Activated naive CD4-positive, alpha-beta T cell treated with anti-CD3 and anti-CD28 coated beads, Interleukin-2, amount 10 ng/mL, durations not matched to agents 7 days and 5 days (primary cell): Measurements from ENCODE around the gene DARS2.

Experiments used
- CTCF ChIA-PET: fragments of 350-600 bp; sonication (Branson Sonifier 250); formaldehyde crosslinking; loops from one replicate; lab custom pipeline; 2021; ENCODE audit warnings: antibody characterized with exemption; lab: Charles Lee
- DNase-seq: peaks from one replicate; pipeline ENCODE4 v3.0.0-alpha.2; 2020
- H3K27ac Mint-ChIP-seq: one replicate; pipeline ENCODE4 v1.8.0; 2021; ENCODE audit warnings: mild to moderate bottlenecking, moderate library complexity, mixed read lengths
- H3K27me3 Mint-ChIP-seq: one replicate; pipeline ENCODE4 v1.8.0; 2021; ENCODE audit warnings: mild to moderate bottlenecking, mixed read lengths
- H3K36me3 Mint-ChIP-seq: one replicate; pipeline ENCODE4 v1.8.0; 2021; ENCODE audit warnings: mixed read lengths
- H3K4me1 Mint-ChIP-seq: one replicate; pipeline ENCODE4 v1.8.0; 2021; ENCODE audit warnings: mixed read lengths
- H3K4me3 Mint-ChIP-seq: one replicate; pipeline ENCODE4 v1.8.0; 2021; ENCODE audit warnings: mild to moderate bottlenecking, moderate library complexity, mixed read lengths
- H3K9me3 Mint-ChIP-seq: one replicate; pipeline ENCODE4 v1.8.0; 2021; ENCODE audit warnings: mixed read lengths

The DARS2 gene

GRCh38 chr1:173886746-173887611, 62.5 kb downstream of the DARS2 start:
- H3K4me3 Mint-ChIP-seq: no peak overlapping the region
- DNase-seq: no peak
- no peaks in the 10 kb centered on the region for H3K27me3 Mint-ChIP-seq
- H3K4me1 Mint-ChIP-seq: peaks cover 18% of the 10 kb centered on the region
- H3K27ac Mint-ChIP-seq: no peak overlapping the region
- CTCF ChIA-PET: no interaction called here
- peaks cover 38% of the 10 kb centered on the region for H3K36me3 Mint-ChIP-seq
- H3K9me3 Mint-ChIP-seq: no peaks in the 10 kb centered on the region

GRCh38 chr1:173887627-173888026, 63.2 kb downstream of the DARS2 start:
- H3K27me3 Mint-ChIP-seq: no peaks in the 10 kb centered on the region
- H3K9me3 Mint-ChIP-seq: no peaks in the 10 kb centered on the region
- peaks cover 18% of the 10 kb centered on the region for H3K4me1 Mint-ChIP-seq
- no peak for DNase-seq
- no peak overlapping the region for H3K4me3 Mint-ChIP-seq
- H3K27ac Mint-ChIP-seq: no peak overlapping the region
- peaks cover 43% of the 10 kb centered on the region for H3K36me3 Mint-ChIP-seq
- CTCF ChIA-PET: no interaction called here

GRCh38 chr1:173888749-173889148, 64.3 kb downstream of the DARS2 start:
- Mint-ChIP-seq H3K27ac (no peak overlapping the region), H3K36me3 (peaks cover 45% of the 10 kb centered on the region), H3K9me3 (no peaks in the 10 kb centered on the region), H3K27me3 (no peaks in the 10 kb centered on the region), H3K4me3 (no peak overlapping the region), H3K4me1 (peaks cover 18% of the 10 kb centered on the region)
- no peak for DNase-seq
- CTCF ChIA-PET: no interaction called here

- H3K4me3 Mint-ChIP-seq: no peak overlapping the region
- CTCF ChIA-PET: no interaction called here
- H3K9me3 Mint-ChIP-seq: no peaks in the 10 kb centered on the region
- no peak overlapping the region for H3K27ac Mint-ChIP-seq
- peaks cover 50% of the 10 kb centered on the region for H3K36me3 Mint-ChIP-seq
- no peak for DNase-seq
- no peaks in the 10 kb centered on the region for H3K27me3 Mint-ChIP-seq
- peaks cover 18% of the 10 kb centered on the region for H3K4me1 Mint-ChIP-seq
Measured at GRCh38 chr1:173889885-173890284, 65.4 kb downstream of the DARS2 start.

GRCh38 chr1:173893611-173894010, 69.1 kb downstream of the DARS2 start:
- H3K4me1 Mint-ChIP-seq: no peaks in the 10 kb centered on the region
- H3K9me3 Mint-ChIP-seq: no peaks in the 10 kb centered on the region
- no peak overlapping the region for H3K27ac Mint-ChIP-seq
- no peak overlapping the region for H3K4me3 Mint-ChIP-seq
- CTCF ChIA-PET: no interaction called here
- H3K36me3 Mint-ChIP-seq: peaks cover 33% of the 10 kb centered on the region
- no peak for DNase-seq
- H3K27me3 Mint-ChIP-seq: no peaks in the 10 kb centered on the region

- no peak for DNase-seq
- Mint-ChIP-seq H3K4me3 (no peak overlapping the region), H3K27ac (no peak overlapping the region), H3K9me3 (no peaks in the 10 kb centered on the region), H3K36me3 (peaks cover 33% of the 10 kb centered on the region), H3K4me1 (no peaks in the 10 kb centered on the region), H3K27me3 (no peaks in the 10 kb centered on the region)
- CTCF ChIA-PET: no interaction called here
Measured at GRCh38 chr1:173894189-173894588, 69.7 kb downstream of the DARS2 start.

GRCh38 chr1:173900427-173900826, 76.0 kb downstream of the DARS2 start:
- Mint-ChIP-seq H3K27me3 (no peaks in the 10 kb centered on the region), H3K4me3 (no peak overlapping the region), H3K9me3 (no peaks in the 10 kb centered on the region), H3K36me3 (peaks cover 4% of the 10 kb centered on the region), H3K4me1 (peaks cover 2% of the 10 kb centered on the region), H3K27ac (no peak overlapping the region)
- CTCF ChIA-PET: no interaction called here
- DNase-seq: no peak

GRCh38 chr1:173900992-173901391, 76.5 kb downstream of the DARS2 start:
- Mint-ChIP-seq H3K4me3 (no peak overlapping the region), H3K27me3 (no peaks in the 10 kb centered on the region), H3K4me1 (peaks cover 2% of the 10 kb centered on the region), H3K36me3 (peaks cover 2% of the 10 kb centered on the region), H3K9me3 (no peaks in the 10 kb centered on the region), H3K27ac (no peak overlapping the region)
- DNase-seq: no peak
- CTCF ChIA-PET: interaction anchor here (0.6 kb wide), 1 partner anchor 26 kb away, joined by 3 read pairs; no protein-coding TSS in a partner anchor

GRCh38 chr1:173903827-173904531, 79.5 kb downstream of the DARS2 start:
- peaks cover 2% of the 10 kb centered on the region for H3K4me1 Mint-ChIP-seq
- H3K36me3 Mint-ChIP-seq: no peaks in the 10 kb centered on the region
- no peaks in the 10 kb centered on the region for H3K9me3 Mint-ChIP-seq
- H3K27ac Mint-ChIP-seq: no peak overlapping the region
- no peak overlapping the region for H3K4me3 Mint-ChIP-seq
- no peak for DNase-seq
- CTCF ChIA-PET: no interaction called here
- no peaks in the 10 kb centered on the region for H3K27me3 Mint-ChIP-seq
